Panc1 (cell line): ENCODE data around the gene ERBB2. TPM values are rescaled to one million over a fixed set of nuclear protein-coding genes. Genes with fewer than 3 reads are reported as not detected.

Experiments
- ATAC-seq: fragments of 200-7000 bp; cut with Tn5 transposase; 2 replicates; pipeline ENCODE4 v1.9.1; 2020; ENCODE audit warnings: mild to moderate bottlenecking, moderate library complexity
- BruUV-seq: library from RNA; stranded (reverse); fragments of 400-500 nt; replicated peaks from 2 replicates; lab custom pipeline; 2021; lab: Mats Ljungman, UMichigan
- CTCF ChIA-PET: fragments of 300-600 bp; sonication (Branson Sonifier 250); formaldehyde crosslinking; loops from one replicate; lab custom pipeline; 2022; ENCODE audit warnings: antibody characterized with exemption; lab: Charles Lee
- POLR2A ChIA-PET: fragments of 300-600 bp; sonication (Branson Sonifier 250); formaldehyde crosslinking; loops from one replicate; lab custom pipeline; 2022; ENCODE audit warnings: antibody characterized with exemption; lab: Charles Lee
- DNase-seq: peaks from one replicate; pipeline ENCODE4 v3.0.0-alpha.2; 2010; ENCODE audit warnings: low read depth, low spot score
- H3K27ac ChIP-seq: 2 replicates; pipeline ENCODE4 v1.5.1; 2011; ENCODE audit warnings: mild to moderate bottlenecking, low read length, inconsistent platforms
- H3K27me3 ChIP-seq: fragments of 200-500 bp; sonication (Bioruptor generic); 2 replicates; pipeline ENCODE4 v1.6.0; 2014; ENCODE audit warnings: low read length, inconsistent platforms; ENCODE audit not compliant: control insufficient read depth, insufficient read depth
- H3K36me3 ChIP-seq: fragments of 200-500 bp; sonication (Bioruptor generic); 2 replicates; pipeline ENCODE4 v1.5.1; 2014; ENCODE audit warnings: inconsistent platforms, mild to moderate bottlenecking, low read length, moderate library complexity; ENCODE audit not compliant: control insufficient read depth, insufficient read depth
- H3K4me1 ChIP-seq: 2 replicates; pipeline ENCODE4 v1.5.1; 2011; ENCODE audit warnings: inconsistent platforms, mild to moderate bottlenecking, low read length, moderate library complexity; ENCODE audit not compliant: control insufficient read depth, insufficient read depth
- H3K4me3 ChIP-seq, 2 experiments: 2 replicates each; pipeline ENCODE4 v1.5.1; 2011 to 2012; ENCODE audit warnings: low read depth in 2 of 2, low read length in 2 of 2, mild to moderate bottlenecking in 2 of 2, inconsistent platforms in 1 of 2, moderate library complexity in 1 of 2
- H3K9me3 ChIP-seq: fragments of 200-500 bp; sonication (Bioruptor generic); 2 replicates; pipeline ENCODE4 v1.5.1; 2014; ENCODE audit warnings: low read depth, mild to moderate bottlenecking, inconsistent platforms, low read length, moderate library complexity; ENCODE audit not compliant: control insufficient read depth, insufficient read depth
- POLR2AphosphoS5 ChIP-seq: IDR thresholded peaks from 2 replicates; pipeline ENCODE4 v1.6.1; 2012; ENCODE audit warnings: mild to moderate bottlenecking, low read depth, low read length, moderate library complexity
- REST ChIP-seq, 2 experiments: IDR thresholded peaks; 2 replicates each; pipeline ENCODE4 v1.6.1; 2011 to 2012; ENCODE audit warnings: low read depth in 2 of 2, control low read depth in 1 of 2, low read length in 1 of 2, mild to moderate bottlenecking in 1 of 2, moderate library complexity in 1 of 2; ENCODE audit not compliant: insufficient read depth in 1 of 2
- SIN3A ChIP-seq: IDR thresholded peaks from 2 replicates; pipeline ENCODE4 v1.6.1; 2012; ENCODE audit warnings: low read depth, mild to moderate bottlenecking, low read length, moderate library complexity, borderline replicate concordance; ENCODE audit not compliant: insufficient read depth
- TCF7L2 ChIP-seq: IDR thresholded peaks from 2 replicates; pipeline ENCODE4 v1.6.1; 2011; ENCODE audit warnings: mild to moderate bottlenecking, low read depth, low read length, inconsistent platforms
- in situ Hi-C: cut with HindIII; loops from 2 replicates; pipeline ENCODE4 v1.10.0; 2016; ENCODE audit warnings: low sequenced_read_pairs, low pct_unique_long_range_greater_than_20kb
- intact Hi-C: fragments of 100-400 bp; cut with micrococcal nuclease; formaldehyde crosslinking; loops from one replicate; pipeline ENCODE4 v1.10.0; 2022; ENCODE audit not compliant: unreplicated experiment
- total RNA-seq: library from RNA; stranded (reverse); gene quantifications from one replicate; pipeline ENCODE4 v1.2.1, GENCODE V29; 2021; ENCODE audit not compliant: unreplicated experiment
- TF ChIP-seq, protein P1 (sequence below): fragments of 450-650 bp; IDR thresholded peaks from 2 replicates; pipeline ENCODE4 v1.5.1; 2017; ENCODE audit warnings: mild to moderate bottlenecking

The ERBB2 gene
- total RNA-seq, 1 experiment from 2014 or later, result 68.6 TPM

DNA sequence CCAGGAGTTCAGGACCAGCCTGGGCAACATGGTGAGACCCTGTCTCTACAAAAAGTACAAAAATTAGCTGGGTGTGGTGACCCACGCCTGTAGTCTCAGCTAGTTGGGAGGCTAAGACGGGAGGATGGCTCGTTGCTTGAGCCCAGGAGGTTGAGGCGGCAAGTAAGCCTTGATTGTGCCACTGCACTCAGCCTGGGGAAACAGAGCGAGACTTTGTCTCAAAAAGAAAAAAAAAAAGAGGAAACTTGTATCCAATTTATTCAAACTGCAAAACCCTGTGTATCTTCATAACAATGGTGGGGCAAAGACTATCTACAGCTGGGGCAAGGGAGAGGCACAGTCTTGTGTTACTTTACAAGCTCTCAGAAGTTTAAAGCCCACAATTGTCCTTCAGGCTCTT is 59.3 kb downstream of the ERBB2 start:
- no peak overlapping the region for H3K4me3 ChIP-seq
- H3K27ac ChIP-seq, result no peak overlapping the region
- CTCF ChIA-PET, result interaction anchor here (1.4 kb wide), 1 partner anchor 137 kb away, joined by 4 read pairs; no protein-coding TSS in a partner anchor
- no peak for DNase-seq
- in situ Hi-C loops (no loop called here), intact Hi-C loops (no loop called here)
- H3K4me1 ChIP-seq, result peaks cover 9% of the 10 kb centered on the region; the same call in 1 of the 2 replicates
- H3K9me3 ChIP-seq, result no peaks in the 10 kb centered on the region
- ATAC-seq, result no peak
- no peak for TF ChIP-seq REST (IDR thresholded peaks at IDR 0.05; ENCODE audit: insufficient read depth in 1 of 2, low read depth in 2 of 2, low read length in 1 of 2)
- TF ChIP-seq, protein P1, sequence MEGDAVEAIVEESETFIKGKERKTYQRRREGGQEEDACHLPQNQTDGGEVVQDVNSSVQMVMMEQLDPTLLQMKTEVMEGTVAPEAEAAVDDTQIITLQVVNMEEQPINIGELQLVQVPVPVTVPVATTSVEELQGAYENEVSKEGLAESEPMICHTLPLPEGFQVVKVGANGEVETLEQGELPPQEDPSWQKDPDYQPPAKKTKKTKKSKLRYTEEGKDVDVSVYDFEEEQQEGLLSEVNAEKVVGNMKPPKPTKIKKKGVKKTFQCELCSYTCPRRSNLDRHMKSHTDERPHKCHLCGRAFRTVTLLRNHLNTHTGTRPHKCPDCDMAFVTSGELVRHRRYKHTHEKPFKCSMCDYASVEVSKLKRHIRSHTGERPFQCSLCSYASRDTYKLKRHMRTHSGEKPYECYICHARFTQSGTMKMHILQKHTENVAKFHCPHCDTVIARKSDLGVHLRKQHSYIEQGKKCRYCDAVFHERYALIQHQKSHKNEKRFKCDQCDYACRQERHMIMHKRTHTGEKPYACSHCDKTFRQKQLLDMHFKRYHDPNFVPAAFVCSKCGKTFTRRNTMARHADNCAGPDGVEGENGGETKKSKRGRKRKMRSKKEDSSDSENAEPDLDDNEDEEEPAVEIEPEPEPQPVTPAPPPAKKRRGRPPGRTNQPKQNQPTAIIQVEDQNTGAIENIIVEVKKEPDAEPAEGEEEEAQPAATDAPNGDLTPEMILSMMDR, result no peak
- POLR2A ChIA-PET, result no interaction called here
- no peaks in the 10 kb centered on the region for H3K36me3 ChIP-seq
- no peaks in the 10 kb centered on the region; the same call in 1 of the 2 replicates for H3K27me3 ChIP-seq
- BruUV-seq, result no TSS peak

DNA sequence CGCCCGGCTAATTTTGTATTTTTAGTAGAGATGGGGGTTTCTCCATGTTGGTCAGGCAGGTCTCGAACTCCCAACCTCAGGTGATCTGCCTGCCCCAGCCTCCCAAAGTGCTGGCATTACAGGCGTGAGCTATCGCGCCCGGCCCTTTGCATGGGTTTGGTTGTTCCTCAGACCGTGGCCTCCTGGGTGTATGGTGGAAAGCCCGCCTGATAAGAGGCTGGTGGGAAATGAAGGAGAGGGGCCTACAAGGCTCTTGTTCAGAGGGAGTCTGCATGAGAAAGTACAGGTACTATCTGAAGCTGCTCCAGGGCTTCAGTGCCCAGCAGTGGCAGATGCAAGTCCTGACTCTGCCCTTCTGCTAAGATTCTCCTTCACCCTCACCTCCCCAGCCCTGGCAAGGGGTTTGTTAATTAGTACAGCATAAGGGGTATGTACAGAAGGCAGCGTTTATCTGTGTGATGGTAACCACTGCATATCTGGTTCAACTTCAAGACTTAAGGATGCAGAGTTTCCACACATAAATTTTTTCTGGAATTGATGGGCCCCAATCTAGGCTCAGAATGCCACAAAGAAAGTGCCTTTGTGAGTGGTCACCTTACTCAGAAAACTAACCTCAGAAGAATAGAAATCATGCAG is 62.1 kb downstream of the ERBB2 start:
- DNase-seq (no peak), ATAC-seq (no peak)
- Histone ChIP-seq H3K9me3 (no peaks in the 10 kb centered on the region), H3K4me3 (no peak overlapping the region), H3K27me3 (no peaks in the 10 kb centered on the region; the same call in 1 of the 2 replicates), H3K27ac (no peak overlapping the region), H3K4me1 (no peaks in the 10 kb centered on the region), H3K36me3 (no peaks in the 10 kb centered on the region)
- in situ Hi-C loops (no loop called here), intact Hi-C loops (no loop called here)
- TF ChIP-seq REST (IDR thresholded peaks at IDR 0.05; ENCODE audit: insufficient read depth in 1 of 2, low read depth in 2 of 2, low read length in 1 of 2) (no peak), TCF7L2 (no peak), POLR2AphosphoS5 (no peak), SIN3A (no peak)
- TF ChIP-seq, protein P1, result no peak
- ChIA-PET CTCF (no interaction called here), POLR2A (no interaction called here)
- BruUV-seq, result no TSS peak
